HepG2 (cell line): ENCODE results near the gene PLXND1. TPM values are rescaled to one million over a fixed set of nuclear protein-coding genes. Genes with fewer than 3 reads are reported as not detected.

Experiments used
- CHD4 ChIP-seq: fragments of 200-600 bp; sonication (generic); IDR thresholded peaks from 2 replicates; pipeline ENCODE4 v1.7.0; 2017; ENCODE audit warnings: mild to moderate bottlenecking, low read length, borderline replicate concordance
- FLYWCH1 ChIP-seq: sonication (generic); formaldehyde crosslinking; IDR thresholded peaks from 2 replicates; pipeline ENCODE4 v1.8.1; 2023; ENCODE audit warnings: mild to moderate bottlenecking, missing genetic modification reagents
- FOSL2 ChIP-seq: sonication (generic); formaldehyde crosslinking; IDR thresholded peaks from 2 replicates; pipeline ENCODE4 v1.4.0; 2020; ENCODE audit warnings: missing genetic modification reagents
- KAT2B ChIP-seq: fragments of 150-350 bp; IDR thresholded peaks from 2 replicates; pipeline ENCODE4 v1.6.1; 2014; ENCODE audit warnings: low read depth, low read length, borderline replicate concordance
- KDM2A ChIP-seq: sonication (generic); formaldehyde crosslinking; IDR thresholded peaks from 2 replicates; pipeline ENCODE4 v1.4.0; 2020; ENCODE audit warnings: low read depth, missing genetic modification reagents, borderline replicate concordance
- MZF1 ChIP-seq: sonication (generic); formaldehyde crosslinking; IDR thresholded peaks from 2 replicates; pipeline ENCODE4 v1.8.1; 2023; ENCODE audit warnings: mild to moderate bottlenecking, missing genetic modification reagents, borderline replicate concordance
- POGK ChIP-seq: sonication (generic); formaldehyde crosslinking; conservative IDR thresholded peaks from 2 replicates; pipeline ENCODE4 v1.8.0; 2022; ENCODE audit warnings: mild to moderate bottlenecking, moderate library complexity, missing genetic modification reagents
- TCF7 ChIP-seq: sonication (generic); IDR thresholded peaks from 2 replicates; pipeline ENCODE4 v1.6.1; 2016; ENCODE audit warnings: antibody characterized with exemption, low read depth
- USF2 ChIP-seq, 2 experiments: sonication (generic) in 1 of 2; formaldehyde crosslinking in 1 of 2; IDR thresholded peaks; 2 replicates each; pipeline versions ENCODE4 v1.5.1 to v1.6.1; 2011 to 2020; ENCODE audit warnings: borderline replicate concordance in 1 of 2, low read depth in 1 of 2, low read length in 1 of 2, mild to moderate bottlenecking in 1 of 2, missing genetic modification reagents in 1 of 2, moderate library complexity in 1 of 2
- WIZ ChIP-seq: sonication (generic); formaldehyde crosslinking; IDR thresholded peaks from 2 replicates; pipeline ENCODE4 v1.5.1; 2020; ENCODE audit warnings: mild to moderate bottlenecking, missing genetic modification reagents
- ZBTB4 ChIP-seq: sonication (generic); formaldehyde crosslinking; IDR thresholded peaks from 2 replicates; pipeline ENCODE4 v1.4.0; 2020; ENCODE audit warnings: missing genetic modification reagents, mild to moderate bottlenecking, borderline replicate concordance
- ZNF142 ChIP-seq: sonication (generic); formaldehyde crosslinking; IDR thresholded peaks from 2 replicates; pipeline ENCODE4 v1.4.0; 2020; ENCODE audit warnings: missing genetic modification reagents
- ZNF143 ChIP-seq: sonication (generic); formaldehyde crosslinking; IDR thresholded peaks from 2 replicates; pipeline ENCODE4 v1.4.0; 2020; ENCODE audit warnings: missing genetic modification reagents
- ZNF30 ChIP-seq: sonication (generic); formaldehyde crosslinking; IDR thresholded peaks from 2 replicates; pipeline ENCODE4 v1.5.0; 2020; ENCODE audit warnings: mild to moderate bottlenecking, missing genetic modification reagents
- ZNF510 ChIP-seq: sonication (generic); formaldehyde crosslinking; IDR thresholded peaks from 2 replicates; pipeline ENCODE4 v1.4.0; 2020; ENCODE audit warnings: low read depth, mild to moderate bottlenecking, missing genetic modification reagents
- polyA plus RNA-seq, 8 experiments: library from polyadenylated mRNA; depleted of rRNA in 3 of 8; stranded (reverse) in 7 of 8; unstranded in 1 of 8; fragments of >200 nt; fragmentation: Illumina TruSeq in 4 of 8; extraction: Trizol in 4 of 8; gene quantifications; 2 replicates each; pipeline versions ENCODE4 v1.2.1 to v1.2.3, GENCODE V29; 2011 to 2016; ENCODE audit warnings: low read depth in 4 of 8, missing spikeins in 1 of 8, mixed read lengths in 1 of 8; ENCODE audit not compliant: insufficient read depth in 1 of 8
- total RNA-seq, 5 experiments: library from RNA; depleted of rRNA; stranded (reverse); fragments of >200 nt; fragmentation: Illumina TruSeq; extraction: Trizol; gene quantifications; 2 replicates each; pipeline ENCODE4 v1.2.3, GENCODE V29; 2016; ENCODE audit warnings: low read depth in 1 of 5

PLXND1 gene
- total and polyA plus RNA-seq, 2 of the 13 experiments (the other 11 are each of a cell fraction or from before 2014, with no cell fraction given) = 15.9 to 42.0 TPM

- peak; percentile 99 for TF ChIP-seq ZNF142 (CRISPR knock-in tag)
- no peak for TF ChIP-seq CHD4
- no peak for TF ChIP-seq TCF7
- TF ChIP-seq MZF1 (CRISPR knock-in tag) = no peak
- TF ChIP-seq FLYWCH1 (CRISPR knock-in tag) = no peak
- no peak for TF ChIP-seq ZNF510 (CRISPR knock-in tag)
- TF ChIP-seq USF2 (IDR thresholded peaks at IDR 0.05; ENCODE audit: low read depth, low read length) = no peak
- no peak for TF ChIP-seq USF2 (CRISPR knock-in tag; IDR thresholded peaks at IDR 0.05; ENCODE audit: borderline replicate concordance)
- TF ChIP-seq POGK (CRISPR knock-in tag) = no peak; the same call in 1 of the 2 replicates
- no peak for TF ChIP-seq WIZ (CRISPR knock-in tag)
- no peak for TF ChIP-seq KAT2B
- TF ChIP-seq KDM2A = no peak
- TF ChIP-seq ZNF143 = peak; percentile 37; the same call in 1 of the 2 replicates
- no peak for TF ChIP-seq ZNF30
- no peak for TF ChIP-seq FOSL2 (CRISPR knock-in tag)
- no peak for TF ChIP-seq ZBTB4 (CRISPR knock-in tag)
Measured at GRCh38 chr3:129605203-129605921, 1.1 kb downstream of the PLXND1 start (continued).
